ENCODE results near the gene TLX3.
"Not testable (repeated sequence)": the region's sequence is repeated elsewhere in the genome, so short reads cannot be mapped to it uniquely, and the experiment has no call there.

Gene TLX3

GRCh38 chr5:171308453-171309275 lies at the start of gene TLX3:
Gene TLX3, plus strand, starts transcription at chr5:171309248. Its CDS starts 118 bp downstream, at chr5:171309366.
- FAIRE-seq = no peak

DNA sequence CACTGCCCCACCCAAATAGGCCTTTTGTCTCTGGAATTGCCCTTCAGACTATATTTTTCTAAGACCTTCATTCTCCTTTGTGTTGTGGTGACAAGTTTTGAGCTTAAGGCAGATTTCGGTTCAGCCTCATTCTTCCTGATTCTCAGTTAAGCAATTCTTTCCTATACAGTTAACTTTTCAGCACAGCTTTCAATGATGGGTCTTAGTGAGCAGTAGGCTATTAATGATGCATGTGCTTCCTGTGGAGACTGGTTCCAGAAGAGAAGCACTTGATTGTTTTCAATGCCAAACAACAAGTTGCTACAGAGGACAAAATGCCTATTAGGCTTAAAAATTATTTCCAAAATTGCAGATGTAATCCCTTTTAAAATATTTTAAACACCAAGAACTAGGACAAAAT lies 47.7 kb upstream of the TLX3 start:
- no peak for FAIRE-seq

GRCh38 chr5:171261904-171262303 lies 47.1 kb upstream of the TLX3 start:
- FAIRE-seq = no peak

DNA sequence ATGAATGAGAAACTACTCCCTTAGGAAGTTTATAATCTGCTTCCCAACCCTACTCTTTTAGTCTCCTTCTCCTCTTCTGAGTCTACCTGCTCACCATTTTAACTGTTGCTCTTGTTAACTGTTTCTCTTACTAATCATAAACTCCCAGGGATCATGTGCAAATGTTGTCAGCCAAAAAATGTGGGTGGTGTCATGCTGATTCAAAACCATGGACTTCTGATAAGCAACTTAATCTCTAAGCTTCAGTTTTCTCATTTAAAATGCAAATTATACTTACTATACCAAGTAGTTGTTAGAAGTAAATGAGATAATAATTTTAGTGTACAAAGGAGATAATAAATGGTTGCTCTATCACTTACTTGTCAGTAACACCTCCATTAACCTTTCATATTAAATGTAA lies 45.9 kb upstream of the TLX3 start:
- FAIRE-seq = no peak

DNA sequence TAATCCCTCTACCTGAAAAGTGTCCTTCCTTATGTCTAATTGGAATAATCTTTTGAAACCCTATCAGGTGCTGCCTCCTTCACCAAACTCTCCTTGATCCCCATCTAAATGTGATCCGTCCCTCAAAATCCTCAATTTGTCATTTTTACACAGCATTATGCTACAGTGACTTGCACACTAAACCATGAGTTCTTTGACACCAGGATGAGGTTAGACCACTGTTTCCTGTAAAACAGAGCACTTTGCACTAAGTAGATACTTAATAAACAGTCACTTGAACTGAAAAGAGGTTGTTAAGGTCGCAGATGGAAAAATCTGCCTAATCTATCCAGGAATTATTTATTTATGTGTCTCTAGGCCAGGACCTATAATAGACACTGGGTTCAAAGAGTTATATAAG lies 44.2 kb upstream of the TLX3 start:
- FAIRE-seq = no peak

GRCh38 chr5:171268700-171269620 lies 40.1 kb upstream of the TLX3 start:
- FAIRE-seq = no peak

DNA sequence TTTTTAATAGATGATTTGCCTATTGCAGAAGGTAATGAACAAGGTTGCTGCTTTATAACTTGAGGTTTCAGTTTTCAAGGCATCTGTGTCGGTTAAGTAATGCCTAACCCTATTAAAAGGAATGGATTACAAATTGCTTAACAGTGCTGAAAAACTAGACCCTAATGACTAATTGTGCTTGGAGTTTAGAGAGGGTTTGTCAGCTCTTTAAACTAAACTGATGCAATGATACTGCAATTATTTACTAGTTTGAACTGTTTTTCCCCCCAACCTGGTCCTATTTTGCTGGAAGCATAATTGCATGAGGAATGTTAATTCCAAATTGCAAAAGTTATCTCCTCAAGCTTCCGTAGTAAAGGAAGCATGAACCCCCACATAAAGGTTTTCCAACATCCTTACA lies 39.3 kb upstream of the TLX3 start:
- no peak for FAIRE-seq

- FAIRE-seq = no peak
Observed at GRCh38 chr5:171270136-171270535, 38.9 kb upstream of the TLX3 start.

DNA sequence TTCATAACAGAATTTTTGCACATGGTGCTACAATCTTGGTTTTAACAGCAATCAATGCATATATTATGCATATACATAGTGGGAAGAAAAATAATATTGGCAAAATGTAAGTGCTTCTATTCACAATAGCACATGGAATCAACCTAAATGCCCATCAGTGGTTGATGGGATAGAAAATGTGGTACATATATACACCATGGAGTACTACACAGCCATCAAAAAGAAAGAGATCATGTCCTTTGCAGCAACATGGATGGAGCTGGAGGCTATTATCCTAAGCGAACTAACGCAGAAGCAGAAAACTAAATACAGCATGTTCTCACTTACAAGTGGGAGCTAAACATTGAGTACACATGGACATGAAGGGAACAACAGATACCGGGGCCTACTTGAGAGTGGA lies 37.2 kb upstream of the TLX3 start:
- FAIRE-seq = no peak

DNA sequence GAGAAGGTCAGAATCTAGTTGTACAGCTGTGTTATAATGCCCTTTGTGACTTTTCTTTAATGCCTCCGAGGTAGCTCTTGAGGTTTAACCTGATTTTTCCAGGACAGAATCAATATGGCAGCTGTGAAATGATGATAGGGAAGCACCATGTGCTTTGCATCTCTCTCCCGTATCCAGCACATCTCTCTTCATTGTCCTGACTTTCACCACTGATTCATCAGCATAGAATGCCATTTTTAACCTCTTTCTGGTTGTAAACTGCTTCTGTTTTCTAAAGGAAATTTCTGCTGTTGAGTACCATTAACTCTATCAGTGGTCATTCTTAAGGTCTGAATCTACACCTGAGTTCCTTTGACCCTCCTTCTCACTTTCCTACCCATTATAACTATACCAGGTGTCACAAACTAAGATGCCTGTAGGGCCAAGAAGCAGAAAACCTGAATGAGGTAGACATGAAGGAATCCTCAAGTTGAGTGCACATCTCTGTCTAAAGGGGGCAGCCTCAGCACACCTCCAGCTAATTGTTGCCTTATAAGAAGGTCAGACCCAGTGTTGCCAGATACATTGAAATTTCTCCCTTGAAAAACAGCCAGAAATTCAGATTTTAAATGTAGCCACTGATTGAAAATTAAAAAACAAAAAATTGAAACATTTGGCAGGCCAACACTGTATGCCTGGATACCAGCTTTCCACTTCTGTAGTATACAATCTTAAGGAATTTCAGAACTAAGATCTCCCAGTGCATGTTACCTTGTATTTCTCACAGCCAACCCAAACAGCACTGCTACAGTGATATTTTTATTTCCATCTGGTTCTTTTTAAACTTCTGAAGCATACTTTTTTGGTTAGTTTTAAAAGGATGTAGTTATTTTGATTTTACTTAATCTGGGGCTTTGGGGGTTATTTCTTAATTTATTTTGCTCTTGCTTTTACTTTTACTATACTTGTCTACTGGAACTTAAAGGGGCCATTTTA lies 35.8 kb upstream of the TLX3 start:
- FAIRE-seq = no peak

- no peak for FAIRE-seq
Observed at GRCh38 chr5:171275841-171276544, 33.1 kb upstream of the TLX3 start.

GRCh38 chr5:171283753-171284152 lies 25.3 kb upstream of the TLX3 start:
- FAIRE-seq = no peak

- no peak for FAIRE-seq
Observed at GRCh38 chr5:171285465-171285864, 23.6 kb upstream of the TLX3 start.

GRCh38 chr5:171288066-171288465 lies 21.0 kb upstream of the TLX3 start:
- FAIRE-seq = no peak

DNA sequence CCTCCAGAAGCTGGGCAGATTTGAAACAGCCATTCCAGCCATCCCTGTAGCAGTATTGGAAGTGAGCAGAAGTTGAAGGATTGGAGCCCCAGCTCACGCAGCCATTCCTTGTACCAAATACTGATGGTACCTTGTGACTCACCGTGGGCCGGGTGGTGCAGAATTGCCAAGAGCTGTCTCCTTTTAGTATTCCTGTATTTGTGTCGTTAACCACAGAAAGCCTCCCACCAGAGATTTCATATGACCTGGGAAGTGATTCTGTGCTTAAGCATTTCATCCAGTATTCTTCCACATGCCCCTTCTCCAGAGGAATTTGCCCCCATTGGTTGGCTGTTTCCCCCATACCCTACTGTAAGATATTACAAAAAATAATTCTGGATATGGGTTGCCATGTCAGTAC lies 17.7 kb upstream of the TLX3 start:
- FAIRE-seq = no peak

- no peak for FAIRE-seq
Observed at GRCh38 chr5:171295299-171295698, 13.7 kb upstream of the TLX3 start.

DNA sequence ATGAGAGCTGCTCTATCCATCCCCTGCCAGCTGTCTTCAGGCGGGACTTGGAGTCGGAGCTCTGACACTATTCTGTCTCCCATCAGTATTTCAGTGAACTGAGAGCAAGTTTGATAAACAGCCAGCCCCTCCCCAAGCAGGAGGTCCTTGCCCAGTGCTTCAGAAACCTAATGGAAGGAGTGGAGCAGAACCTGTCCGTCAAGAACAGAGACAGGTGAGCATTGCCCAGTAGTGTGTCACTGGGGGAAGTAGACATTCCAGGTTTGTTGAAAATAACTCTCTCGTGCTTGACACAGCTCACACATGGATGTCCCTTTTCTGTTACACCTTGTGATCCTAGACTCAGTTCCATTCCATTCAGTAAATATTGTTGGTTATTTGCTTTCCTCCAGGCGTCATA lies 13.2 kb upstream of the TLX3 start:
- no peak for FAIRE-seq

DNA sequence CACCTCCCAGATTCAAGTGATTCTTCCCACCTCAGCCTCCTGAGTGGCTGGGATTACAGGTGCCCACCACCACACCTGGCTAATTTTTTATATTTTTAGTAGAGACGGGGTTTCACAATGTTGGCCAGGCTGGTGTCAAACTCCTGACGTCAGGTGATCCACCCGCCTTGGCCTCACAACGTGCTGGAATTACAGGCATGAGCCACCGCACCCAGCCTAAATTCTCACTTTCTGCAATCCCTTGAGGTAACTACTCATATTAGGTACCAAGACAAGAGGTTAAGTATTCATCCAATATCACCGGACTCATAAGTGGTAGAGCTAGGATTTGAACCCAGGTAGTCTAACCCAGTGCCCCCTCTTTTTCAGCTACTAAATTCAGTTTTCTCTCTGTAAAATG lies 11.1 kb upstream of the TLX3 start:
- not testable (repeated sequence) for FAIRE-seq

DNA sequence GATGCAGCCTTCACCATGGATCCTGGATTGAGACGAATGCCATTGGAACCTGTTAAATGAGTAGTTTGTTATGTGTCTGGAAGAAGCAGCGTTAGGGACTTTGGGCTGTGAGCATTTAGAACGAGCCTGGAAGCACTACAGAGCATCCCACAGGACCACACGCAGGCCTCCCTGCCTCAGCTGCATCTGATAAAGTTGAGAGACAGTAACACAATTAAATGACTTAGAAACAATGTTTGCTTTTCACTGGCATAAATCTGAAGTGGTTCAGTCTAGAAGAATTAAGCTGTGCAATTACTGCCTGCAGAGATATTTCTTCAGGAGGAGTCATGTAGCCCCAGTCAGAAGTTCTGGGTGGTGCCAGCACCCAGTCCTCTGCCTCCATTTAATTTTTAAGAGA lies 9.8 kb upstream of the TLX3 start:
- no peak for FAIRE-seq

DNA sequence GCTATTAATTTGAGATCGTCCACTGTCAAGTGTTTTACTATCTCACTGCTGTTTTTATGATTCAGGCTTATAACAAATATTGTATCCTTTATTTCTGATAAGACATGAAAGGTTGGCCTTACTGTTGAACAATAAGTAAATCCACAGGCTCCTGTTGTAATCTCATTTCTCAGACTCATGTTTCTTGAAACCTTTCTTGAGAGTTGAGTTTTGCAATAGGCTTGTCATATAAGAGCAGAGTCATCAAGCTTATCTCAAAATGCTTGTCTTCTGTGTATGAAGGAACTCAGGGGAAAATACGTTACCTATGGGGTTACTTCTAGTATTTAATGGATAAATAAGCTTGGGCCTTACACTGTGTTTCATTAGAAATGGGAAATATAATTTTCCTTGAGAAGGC lies 9.2 kb upstream of the TLX3 start:
- no peak for FAIRE-seq

DNA sequence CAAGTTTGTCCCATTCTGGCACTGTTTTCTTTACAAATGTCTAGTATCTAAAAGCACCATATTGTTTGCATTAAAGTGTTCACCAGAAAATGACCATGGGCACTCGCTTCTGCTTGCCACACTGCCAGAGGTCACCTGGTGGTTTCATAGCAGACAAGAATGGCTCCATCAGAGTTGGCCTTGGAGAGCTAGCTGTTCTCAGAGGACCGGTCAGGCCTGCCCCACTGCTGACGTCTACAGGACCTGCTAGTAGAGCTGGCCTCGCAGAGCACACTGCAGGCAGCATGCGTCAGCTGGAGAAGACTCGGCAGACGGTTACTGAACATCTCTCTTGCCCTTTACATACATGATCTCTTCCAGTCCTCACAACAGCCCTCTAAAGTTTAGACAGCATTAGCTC lies 8.7 kb upstream of the TLX3 start:
- FAIRE-seq = no peak

GRCh38 chr5:171306166-171306565 lies 2.9 kb upstream of the TLX3 start:
- FAIRE-seq = no peak

Data from colon (tissue), 2 donors.